Measurements from ENCODE around the gene ZDHHC14. TPM values are rescaled to one million over a fixed set of nuclear protein-coding genes. Genes with fewer than 3 reads are reported as not detected.

Gene ZDHHC14
- polyA plus RNA-seq, 1 donor (not counting 4 experiments of a cell fraction or from before 2014, with no cell fraction given): 6.4 TPM

- no peak for FAIRE-seq
- no peaks in the 10 kb centered on the region for H3K9me1 ChIP-seq (ENCODE audit: control insufficient read depth, extremely low read depth, insufficient read depth, low read length)
- no peaks in the 10 kb centered on the region for H3K27me3 ChIP-seq (ENCODE audit: control insufficient read depth, extremely low read depth, insufficient read depth, low read length)
- no peaks in the 10 kb centered on the region for H3K36me3 ChIP-seq (ENCODE audit: control insufficient read depth in 2 of 2, extremely low read depth in 1 of 2, insufficient read depth in 2 of 2, low read length in 2 of 2)
- no peak overlapping the region for H2AFZ ChIP-seq (ENCODE audit: control insufficient read depth, low read length)
- no peak for TF ChIP-seq EZH2 (IDR thresholded peaks at IDR 0.05; ENCODE audit: low read length)
- TF ChIP-seq, protein P1, sequence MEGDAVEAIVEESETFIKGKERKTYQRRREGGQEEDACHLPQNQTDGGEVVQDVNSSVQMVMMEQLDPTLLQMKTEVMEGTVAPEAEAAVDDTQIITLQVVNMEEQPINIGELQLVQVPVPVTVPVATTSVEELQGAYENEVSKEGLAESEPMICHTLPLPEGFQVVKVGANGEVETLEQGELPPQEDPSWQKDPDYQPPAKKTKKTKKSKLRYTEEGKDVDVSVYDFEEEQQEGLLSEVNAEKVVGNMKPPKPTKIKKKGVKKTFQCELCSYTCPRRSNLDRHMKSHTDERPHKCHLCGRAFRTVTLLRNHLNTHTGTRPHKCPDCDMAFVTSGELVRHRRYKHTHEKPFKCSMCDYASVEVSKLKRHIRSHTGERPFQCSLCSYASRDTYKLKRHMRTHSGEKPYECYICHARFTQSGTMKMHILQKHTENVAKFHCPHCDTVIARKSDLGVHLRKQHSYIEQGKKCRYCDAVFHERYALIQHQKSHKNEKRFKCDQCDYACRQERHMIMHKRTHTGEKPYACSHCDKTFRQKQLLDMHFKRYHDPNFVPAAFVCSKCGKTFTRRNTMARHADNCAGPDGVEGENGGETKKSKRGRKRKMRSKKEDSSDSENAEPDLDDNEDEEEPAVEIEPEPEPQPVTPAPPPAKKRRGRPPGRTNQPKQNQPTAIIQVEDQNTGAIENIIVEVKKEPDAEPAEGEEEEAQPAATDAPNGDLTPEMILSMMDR (optimal IDR thresholded peaks at IDR 0.05 in 1 of 3, IDR thresholded peaks at IDR 0.05 in 1 of 3, conservative IDR thresholded peaks at IDR 0.05 in 1 of 3; ENCODE audit: extremely low read depth in 1 of 3, insufficient read depth in 2 of 3, low read length in 3 of 3): no peak
- no peaks in the 10 kb centered on the region for H3K4me1 ChIP-seq (ENCODE audit: control insufficient read depth, extremely low read depth, insufficient read depth, low read length)
- H3K27ac ChIP-seq (ENCODE audit: control insufficient read depth, insufficient read depth, low read length): no peak overlapping the region
- no peak overlapping the region for H3K4me2 ChIP-seq (ENCODE audit: control insufficient read depth, extremely low read depth, insufficient read depth, low read depth, low read length)
- dilution Hi-C loops (cut with MboI; ENCODE audit: extremely low pct_ligation_motif_present, low sequenced_read_pairs): no loop called here
- no peaks in the 10 kb centered on the region for H3K79me2 ChIP-seq (ENCODE audit: control insufficient read depth, insufficient read depth, low read length)
- no peak for DNase-seq (ENCODE audit: low read depth, low spot score)
- H3K9me3 ChIP-seq (ENCODE audit: control insufficient read depth, low read depth, low read length): no peaks in the 10 kb centered on the region
- H3K9ac ChIP-seq (ENCODE audit: control insufficient read depth, extremely low read depth, insufficient read depth, low read length): no peak overlapping the region
- H3K4me3 ChIP-seq (ENCODE audit: control insufficient read depth in 2 of 3, extremely low read depth in 1 of 3, insufficient read depth in 2 of 3, low read depth in 1 of 3, low read length in 3 of 3): no peak overlapping the region
- H4K20me1 ChIP-seq (ENCODE audit: control insufficient read depth, extremely low read depth, insufficient read depth, low read length): no peaks in the 10 kb centered on the region
These were observed 254.6 kb downstream of the ZDHHC14 start for GRCh38 chr6:157635388-157636244.

DNA sequence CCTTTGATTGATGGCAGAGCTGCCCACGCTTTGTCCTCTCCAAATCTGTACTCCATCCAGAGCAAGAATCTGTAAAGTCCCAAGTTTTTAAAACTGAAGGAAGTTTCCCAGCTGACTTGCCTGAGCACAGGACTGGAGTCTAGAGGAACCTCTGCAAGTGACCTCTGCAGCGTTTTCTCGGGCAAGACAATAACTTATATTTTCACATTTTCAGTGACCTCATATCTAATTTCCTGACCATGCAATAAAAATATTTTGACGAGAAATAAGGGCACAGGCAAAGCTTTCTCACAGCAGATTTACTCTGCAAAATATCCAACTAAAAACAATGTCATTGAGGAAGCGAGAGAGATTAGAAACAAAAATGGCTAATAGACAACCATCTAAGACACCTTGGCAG is 256.5 kb downstream of the ZDHHC14 start:
- no peaks in the 10 kb centered on the region for H3K4me1 ChIP-seq (ENCODE audit: control insufficient read depth, extremely low read depth, insufficient read depth, low read length)
- FAIRE-seq: no peak

More for the DNA sequence above, 256.5 kb downstream of the ZDHHC14 start:
- no peaks in the 10 kb centered on the region for H3K9me1 ChIP-seq (ENCODE audit: control insufficient read depth, extremely low read depth, insufficient read depth, low read length)
- no peaks in the 10 kb centered on the region for H4K20me1 ChIP-seq (ENCODE audit: control insufficient read depth, extremely low read depth, insufficient read depth, low read length)
- no peaks in the 10 kb centered on the region for H3K27me3 ChIP-seq (ENCODE audit: control insufficient read depth, extremely low read depth, insufficient read depth, low read length)
- no peak overlapping the region for H3K27ac ChIP-seq (ENCODE audit: control insufficient read depth, insufficient read depth, low read length)
- dilution Hi-C loops (cut with MboI; ENCODE audit: extremely low pct_ligation_motif_present, low sequenced_read_pairs): no loop called here
- H3K9ac ChIP-seq (ENCODE audit: control insufficient read depth, extremely low read depth, insufficient read depth, low read length): no peak overlapping the region
- H3K36me3 ChIP-seq (ENCODE audit: control insufficient read depth in 2 of 2, extremely low read depth in 1 of 2, insufficient read depth in 2 of 2, low read length in 2 of 2): no peaks in the 10 kb centered on the region
- H3K4me2 ChIP-seq (ENCODE audit: control insufficient read depth, extremely low read depth, insufficient read depth, low read depth, low read length): no peak overlapping the region
- TF ChIP-seq EZH2 (IDR thresholded peaks at IDR 0.05; ENCODE audit: low read length): no peak
- TF ChIP-seq, protein P1 (optimal IDR thresholded peaks at IDR 0.05 in 1 of 3, IDR thresholded peaks at IDR 0.05 in 1 of 3, conservative IDR thresholded peaks at IDR 0.05 in 1 of 3; ENCODE audit: extremely low read depth in 1 of 3, insufficient read depth in 2 of 3, low read length in 3 of 3): no peak
- no peak overlapping the region for H2AFZ ChIP-seq (ENCODE audit: control insufficient read depth, low read length)
- no peaks in the 10 kb centered on the region for H3K9me3 ChIP-seq (ENCODE audit: control insufficient read depth, low read depth, low read length)
- H3K4me3 ChIP-seq (ENCODE audit: control insufficient read depth in 2 of 3, extremely low read depth in 1 of 3, insufficient read depth in 2 of 3, low read depth in 1 of 3, low read length in 3 of 3): no peak overlapping the region
- no peaks in the 10 kb centered on the region for H3K79me2 ChIP-seq (ENCODE audit: control insufficient read depth, insufficient read depth, low read length)
- no peak for DNase-seq (ENCODE audit: low read depth, low spot score)
